ENCODE measurements around the gene ENKD1.
A peak's percentile ranks its signal among the peaks of the same experiment; 100 is the strongest.
"Not testable (repeated sequence)": the region's sequence is repeated elsewhere in the genome, so short reads cannot be mapped to it uniquely, and the experiment has no call there.

ENKD1 gene

DNA sequence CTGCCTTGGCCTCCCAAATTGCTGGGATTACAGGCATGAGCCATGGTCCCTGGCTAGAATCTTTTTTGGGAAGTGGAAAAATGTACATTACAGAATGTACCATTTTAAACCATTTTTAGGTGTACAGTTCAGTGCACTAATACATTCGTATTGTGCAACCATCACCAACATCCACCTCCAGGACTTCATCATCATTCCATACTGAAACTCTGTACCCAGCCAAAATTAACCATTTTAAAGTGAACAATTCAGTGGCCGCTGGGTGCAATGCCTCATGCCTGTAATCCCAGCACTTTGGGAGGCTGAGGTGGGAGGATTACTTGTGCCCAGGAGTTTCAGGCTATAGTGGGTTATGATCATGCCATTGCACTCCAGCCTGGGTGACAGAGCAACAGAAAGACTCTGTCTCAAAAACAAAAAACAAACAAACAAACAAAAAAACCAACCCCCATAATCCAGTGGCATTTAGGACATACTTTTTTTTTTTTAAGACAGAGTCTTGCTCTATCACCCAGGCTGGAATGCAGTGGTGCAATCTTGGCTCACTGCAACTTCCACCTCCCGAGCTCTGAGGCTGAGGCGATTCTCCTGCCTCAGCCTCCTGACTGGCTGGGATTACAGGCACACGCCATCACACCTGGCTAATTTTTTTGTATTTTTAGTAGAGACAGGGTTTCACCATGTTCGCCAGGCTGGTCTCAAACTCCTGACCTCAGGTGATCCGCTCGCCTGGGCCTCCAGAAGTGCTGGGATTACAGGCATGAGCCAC lies 27.2 kb upstream of the ENKD1 start:
- not testable (repeated sequence) for H3K27me3 ChIP-seq; H3K9me3 ChIP-seq (replicated peaks in 1 of 11); H3K9ac ChIP-seq; H3K4me3 ChIP-seq
- H3K36me3 ChIP-seq: peaks cover 11 to 42% (median 24%) of the 10 kb centered on the region in 11 experiments; a peak in 21 of 22 replicates
- peak overlapping the region in 10 of 11 experiments; percentile 15 to 55 (median 42); a peak in 16 of 22 replicates for H3K4me2 ChIP-seq
- peak overlapping the region in 6 of 11 experiments; percentile 1 to 46 (median 17); a peak in 3 of 22 replicates for H3K27ac ChIP-seq
- TF ChIP-seq Cebpa-rat (IDR thresholded peaks at IDR 0.05): 0 out of 22 replicates have a peak, but pooled peaks of 1 of the 11 experiments have one; percentile 34
- peaks cover 12 to 30% (median 21%) of the 10 kb centered on the region in 10 experiments; a peak in 19 of 20 replicates for H3K4me1 ChIP-seq
- peaks cover 0 to 80% (median 19%) of the 10 kb centered on the region in 11 experiments; a peak in 13 of 22 replicates for H4K20me1 ChIP-seq

DNA sequence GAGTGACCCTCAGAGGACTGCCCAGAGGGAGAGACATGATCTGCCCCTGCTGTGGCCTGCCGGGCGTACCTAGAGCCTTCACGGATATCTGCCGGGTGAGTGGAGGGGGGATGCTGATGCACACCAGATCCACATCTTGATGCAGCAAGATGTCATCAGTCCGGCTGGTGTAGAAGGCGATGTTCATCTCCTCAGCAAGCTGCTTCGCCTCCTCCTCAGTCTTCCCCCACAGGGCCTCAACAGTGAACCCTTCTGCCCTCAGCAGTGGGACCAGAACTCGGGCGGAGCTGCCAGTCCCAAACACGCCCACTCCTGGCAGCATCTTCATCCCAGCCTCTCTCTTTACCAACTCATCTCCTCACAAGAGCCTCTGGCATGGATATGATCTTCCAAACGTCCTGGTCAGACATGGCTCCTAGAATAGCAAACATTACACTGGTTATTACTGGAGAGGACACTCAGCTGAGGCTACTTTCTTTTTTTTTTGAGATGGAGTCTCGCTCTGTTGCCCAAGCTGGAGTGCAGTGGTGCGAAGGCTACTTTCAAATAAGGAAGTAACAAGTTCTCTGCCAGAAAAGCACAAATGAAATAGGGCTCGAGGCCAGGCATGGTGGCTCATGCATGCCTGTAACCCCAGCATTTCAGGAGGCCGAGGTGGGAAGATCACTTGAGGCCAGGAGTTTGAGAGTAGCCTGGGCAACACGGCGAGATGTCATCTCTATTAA lies 19.0 kb upstream of the ENKD1 start:
- 0 out of 22 replicates have a peak overlapping the region, but pooled peaks of 2 of the 11 experiments have one; percentile 2 to 10 for H3K27ac ChIP-seq
- no peak overlapping the region for H3K9ac ChIP-seq
- no peak for TF ChIP-seq Cebpa-rat (IDR thresholded peaks at IDR 0.05)
- H3K4me2 ChIP-seq: peak overlapping the region; percentile 7 to 63 (median 39)
- no peaks in the 10 kb centered on the region for H3K9me3 ChIP-seq (replicated peaks in 1 of 11)
- H3K27me3 ChIP-seq: no peaks in the 10 kb centered on the region
- peaks cover 17 to 28% (median 22%) of the 10 kb centered on the region in 10 experiments for H3K4me1 ChIP-seq
- H3K36me3 ChIP-seq: peaks cover 36 to 60% (median 56%) of the 10 kb centered on the region in 11 experiments
- H3K4me3 ChIP-seq: no peak overlapping the region
- peaks cover 0 to 28% (median 0%) of the 10 kb centered on the region in 11 experiments; a peak in 6 of 22 replicates for H4K20me1 ChIP-seq

DNA sequence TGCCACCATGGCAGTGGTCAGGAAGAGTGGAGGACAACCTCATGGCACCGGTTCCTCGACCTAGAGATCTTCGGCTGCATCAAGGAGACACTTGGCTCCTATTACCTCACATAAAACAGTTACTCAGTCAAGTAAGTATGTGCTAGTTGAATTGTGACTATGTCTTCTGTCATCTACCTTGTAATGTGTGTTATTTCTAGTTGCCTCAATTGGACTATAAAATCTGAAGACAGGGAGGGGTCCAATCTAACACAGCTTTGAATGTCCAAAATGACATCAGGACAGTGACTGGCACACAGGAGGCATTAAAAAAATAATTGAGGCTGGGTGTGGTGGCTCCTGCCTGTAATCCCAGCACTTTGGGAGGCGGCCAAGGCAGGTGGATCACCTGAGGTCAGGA lies 17.2 kb upstream of the ENKD1 start:
- no peak overlapping the region for H3K9ac ChIP-seq
- H3K4me3 ChIP-seq: no peak overlapping the region
- H3K27me3 ChIP-seq: no peaks in the 10 kb centered on the region
- no peak overlapping the region for H3K4me2 ChIP-seq
- no peak overlapping the region for H3K27ac ChIP-seq
- peaks cover 0 to 28% (median 0%) of the 10 kb centered on the region in 11 experiments; a peak in 6 of 22 replicates for H4K20me1 ChIP-seq
- H3K9me3 ChIP-seq (replicated peaks in 1 of 11): no peaks in the 10 kb centered on the region
- TF ChIP-seq Cebpa-rat (IDR thresholded peaks at IDR 0.05): no peak
- peaks cover 43 to 62% (median 56%) of the 10 kb centered on the region in 11 experiments for H3K36me3 ChIP-seq
- H3K4me1 ChIP-seq: peaks cover 17 to 24% (median 21%) of the 10 kb centered on the region in 10 experiments

DNA sequence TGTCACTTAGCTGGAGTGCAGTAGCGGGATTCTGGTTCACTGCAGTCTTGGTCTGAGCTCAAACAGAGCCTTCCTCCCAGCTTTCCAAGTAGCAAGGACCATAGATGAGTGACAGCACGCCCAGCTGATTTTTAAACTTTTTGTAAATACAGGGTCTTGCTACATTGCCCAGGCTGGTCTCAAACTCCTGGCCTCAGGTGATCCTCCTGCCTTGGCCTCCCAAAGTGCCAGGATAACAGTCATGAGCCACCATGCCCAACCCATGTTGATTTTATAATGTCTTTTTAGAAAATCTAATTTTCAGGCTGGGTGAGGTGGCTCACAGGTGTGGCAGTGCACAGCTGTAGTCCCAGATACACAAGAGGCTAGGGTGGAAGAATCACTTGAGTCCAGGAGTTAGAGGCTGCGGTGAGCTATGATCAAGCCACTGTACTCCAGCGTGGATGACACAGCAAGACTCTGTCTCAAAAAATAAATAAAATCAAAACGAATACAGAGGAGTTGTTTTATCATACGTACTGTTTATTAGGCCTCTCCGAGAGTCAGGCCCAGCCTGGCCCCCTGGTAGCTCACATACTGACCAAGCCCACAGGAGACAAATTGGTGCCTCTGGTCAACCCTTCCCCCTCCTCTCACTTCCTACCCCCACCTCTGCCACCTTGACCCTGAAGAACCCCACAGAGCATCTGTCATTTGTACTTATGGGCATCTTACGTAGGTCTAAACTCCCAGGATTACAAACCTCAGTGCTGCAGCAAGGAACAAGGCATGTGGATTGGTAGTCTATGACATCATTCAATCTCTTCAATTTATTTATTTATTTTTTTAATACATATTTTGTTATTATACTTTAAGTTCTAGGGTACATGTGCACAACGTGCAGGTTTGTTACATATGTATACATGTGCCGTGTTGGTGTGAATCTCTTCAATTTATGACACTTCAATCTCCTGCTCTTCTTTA lies 13.7 kb upstream of the ENKD1 start:
- no peak overlapping the region for H3K9ac ChIP-seq
- no peak overlapping the region for H3K4me3 ChIP-seq
- H3K27me3 ChIP-seq: no peaks in the 10 kb centered on the region
- peaks cover 40 to 76% (median 59%) of the 10 kb centered on the region in 11 experiments for H3K36me3 ChIP-seq
- no peak overlapping the region for H3K4me2 ChIP-seq
- no peak for TF ChIP-seq Cebpa-rat (IDR thresholded peaks at IDR 0.05)
- no peak overlapping the region for H3K27ac ChIP-seq
- peaks cover 11 to 34% (median 24%) of the 10 kb centered on the region in 10 experiments; a peak in 19 of 20 replicates for H3K4me1 ChIP-seq
- H3K9me3 ChIP-seq (replicated peaks in 1 of 11): no peaks in the 10 kb centered on the region
- H4K20me1 ChIP-seq: peaks cover 0 to 19% (median 0%) of the 10 kb centered on the region in 11 experiments; a peak in 6 of 22 replicates

DNA sequence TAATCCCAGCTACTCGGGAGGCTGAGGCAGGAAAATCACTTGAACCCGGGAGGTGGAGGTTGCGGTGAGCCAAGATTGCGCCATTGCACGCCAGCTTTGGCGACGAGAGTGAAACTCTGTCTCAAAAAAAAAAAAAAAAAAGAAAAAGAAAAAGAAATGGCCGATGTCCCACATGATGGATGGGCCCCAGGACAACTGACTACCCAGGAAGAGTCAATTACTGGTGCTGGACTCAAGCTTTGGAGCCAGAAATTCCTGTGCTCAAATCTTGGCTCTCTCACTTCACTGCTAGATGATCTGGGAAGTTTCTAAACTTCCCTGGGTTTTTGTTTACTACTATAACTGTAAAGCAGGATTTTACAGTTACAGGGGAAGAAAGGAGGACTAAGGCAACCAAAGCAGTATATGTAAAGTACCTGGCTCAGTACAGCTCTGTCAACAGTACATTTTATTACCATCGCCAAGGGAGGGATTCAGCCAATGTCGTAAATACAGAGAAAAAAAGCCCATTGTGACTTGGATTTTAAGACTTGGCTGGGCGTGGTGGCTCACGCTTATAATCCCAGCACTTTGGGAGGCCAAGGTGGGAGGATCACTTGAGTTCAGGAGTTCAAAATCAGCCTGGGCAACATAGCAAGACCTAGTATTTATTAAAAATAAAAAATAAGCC lies 11.9 kb upstream of the ENKD1 start:
- H3K9me3 ChIP-seq (replicated peaks in 1 of 11): no peaks in the 10 kb centered on the region
- peaks cover 24 to 45% (median 38%) of the 10 kb centered on the region in 10 experiments for H3K4me1 ChIP-seq
- H3K27ac ChIP-seq: no peak overlapping the region
- no peaks in the 10 kb centered on the region for H3K27me3 ChIP-seq
- no peak overlapping the region for H3K9ac ChIP-seq
- TF ChIP-seq Cebpa-rat (IDR thresholded peaks at IDR 0.05): no peak
- no peak overlapping the region for H3K4me3 ChIP-seq
- H3K4me2 ChIP-seq: no peak overlapping the region
- H3K36me3 ChIP-seq: peaks cover 28 to 63% (median 42%) of the 10 kb centered on the region in 11 experiments
- H4K20me1 ChIP-seq: peaks cover 0 to 15% (median 0%) of the 10 kb centered on the region in 11 experiments; a peak in 1 of 22 replicates

DNA sequence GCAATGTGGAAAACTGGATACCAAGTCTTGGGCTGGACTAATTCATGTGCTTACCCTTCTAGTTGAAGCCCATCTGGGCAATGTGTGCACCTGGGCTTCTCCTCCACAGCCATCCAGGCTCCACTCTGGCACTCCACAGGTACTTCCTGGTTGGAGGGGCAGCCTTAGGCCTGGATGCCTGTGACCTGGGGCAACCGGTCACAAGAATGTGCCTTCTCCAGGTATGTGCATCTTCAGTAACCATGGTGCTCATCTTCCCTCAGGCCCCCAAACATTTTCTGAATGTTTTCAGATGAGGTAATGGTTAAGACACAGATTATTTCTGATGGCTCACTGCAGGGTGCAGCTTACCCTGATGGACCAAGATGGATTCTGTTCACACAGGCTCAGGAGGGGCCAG lies 11.2 kb upstream of the ENKD1 start:
- H3K9me3 ChIP-seq (replicated peaks in 1 of 11): no peaks in the 10 kb centered on the region
- no peak for TF ChIP-seq Cebpa-rat (IDR thresholded peaks at IDR 0.05)
- H4K20me1 ChIP-seq: peaks cover 0 to 15% (median 0%) of the 10 kb centered on the region in 11 experiments; a peak in 1 of 22 replicates
- no peak overlapping the region for H3K27ac ChIP-seq
- no peak overlapping the region for H3K9ac ChIP-seq
- H3K4me2 ChIP-seq: peak overlapping the region in 8 of 11 experiments; percentile 14 to 67 (median 46); a peak in 14 of 22 replicates
- H3K36me3 ChIP-seq: peaks cover 21 to 55% (median 34%) of the 10 kb centered on the region in 11 experiments
- H3K4me1 ChIP-seq: peaks cover 32 to 53% (median 46%) of the 10 kb centered on the region in 10 experiments
- no peaks in the 10 kb centered on the region for H3K27me3 ChIP-seq
- H3K4me3 ChIP-seq: no peak overlapping the region

DNA sequence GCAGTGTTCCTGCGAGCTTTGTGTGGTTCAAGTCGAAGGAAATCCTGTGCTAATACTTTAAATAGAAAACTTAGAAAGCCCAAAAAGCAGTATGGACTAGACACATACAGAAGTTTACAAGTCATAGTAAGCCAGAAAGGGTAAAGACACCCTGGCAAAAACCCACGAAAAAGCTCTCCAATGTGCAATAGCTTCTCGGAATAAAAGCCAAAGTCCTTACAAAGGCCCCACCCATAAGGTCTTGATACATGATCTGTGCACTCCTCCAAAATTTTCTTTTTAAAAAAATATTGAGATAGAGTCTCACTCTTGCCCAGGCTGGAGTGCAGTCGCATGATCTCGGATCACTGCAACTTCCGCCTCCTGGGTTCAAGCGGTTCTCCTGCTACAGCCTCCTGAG lies 10.4 kb upstream of the ENKD1 start:
- Histone ChIP-seq H3K4me2 (peak overlapping the region in 10 of 11 experiments; percentile 1 to 67 (median 44); a peak in 15 of 22 replicates), H3K27me3 (no peaks in the 10 kb centered on the region)
- no peak for TF ChIP-seq Cebpa-rat (IDR thresholded peaks at IDR 0.05)

More for the DNA sequence above, 10.4 kb upstream of the ENKD1 start:
- Histone ChIP-seq H4K20me1 (peaks cover 0 to 15% (median 0%) of the 10 kb centered on the region in 11 experiments; a peak in 1 of 22 replicates), H3K36me3 (peaks cover 15 to 48% (median 30%) of the 10 kb centered on the region in 11 experiments), H3K4me1 (peaks cover 38 to 57% (median 49%) of the 10 kb centered on the region in 10 experiments), H3K27ac (no peak overlapping the region), H3K9ac (no peak overlapping the region), H3K9me3 (replicated peaks in 1 of 11) (no peaks in the 10 kb centered on the region), H3K4me3 (no peak overlapping the region)
